ENCODE measurements around the gene PRKAG2. TPM values are rescaled to one million over a fixed set of nuclear protein-coding genes. Genes with fewer than 3 reads are reported as not detected.
"Not testable (repeated sequence)": the region's sequence is repeated elsewhere in the genome, so short reads cannot be mapped to it uniquely, and the experiment has no call there.

Gene PRKAG2
- total and polyA plus RNA-seq, 4 donors = 3.6 to 25.1 (median 16.8) TPM

DNA sequence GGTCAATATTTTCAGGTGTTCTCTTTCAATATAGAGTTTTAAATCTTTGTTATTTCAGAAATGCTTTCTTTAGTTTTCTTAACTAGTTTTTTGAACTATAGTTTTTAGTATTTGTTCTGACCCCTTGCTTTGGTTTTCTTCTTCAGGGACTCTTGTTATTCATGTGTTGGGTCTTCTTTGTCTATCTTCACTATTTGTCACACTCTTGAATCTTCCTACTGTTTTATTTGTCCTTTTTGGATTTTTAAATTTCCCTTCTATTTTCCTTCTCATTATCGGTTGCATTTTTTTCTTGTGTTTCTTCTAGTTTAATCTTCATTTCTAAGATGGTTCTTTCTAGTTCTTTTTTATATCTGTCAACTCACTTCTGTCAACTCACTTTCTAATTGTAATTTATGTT lies 37.1 kb upstream of the PRKAG2 start:
- WGBS = 100% methylated on average over 1 of the region's 1 CpG
- H3K27me3 ChIP-seq (ENCODE audit: control insufficient read depth in 4 of 4, insufficient read depth in 4 of 4, low read length in 3 of 4) = no peaks in the 10 kb centered on the region
- H3K4me3 ChIP-seq (ENCODE audit: low read depth in 1 of 3, low read length in 3 of 3) = no peak overlapping the region
- no peak overlapping the region for H3K27ac ChIP-seq (ENCODE audit: low read depth in 1 of 2, low read length in 2 of 2)
- TF ChIP-seq EGR1 (IDR thresholded peaks at IDR 0.05; ENCODE audit: low read depth in 2 of 2) (no peak), GABPA (IDR thresholded peaks at IDR 0.05 in 1 of 2, conservative IDR thresholded peaks at IDR 0.05 in 1 of 2) (no peak), MAX (IDR thresholded peaks at IDR 0.05) (no peak), RAD21 (IDR thresholded peaks at IDR 0.05) (no peak), HNF4A (conservative IDR thresholded peaks at IDR 0.05) (no peak), RXRA (IDR thresholded peaks at IDR 0.05) (no peak)
- TF ChIP-seq, protein P1, sequence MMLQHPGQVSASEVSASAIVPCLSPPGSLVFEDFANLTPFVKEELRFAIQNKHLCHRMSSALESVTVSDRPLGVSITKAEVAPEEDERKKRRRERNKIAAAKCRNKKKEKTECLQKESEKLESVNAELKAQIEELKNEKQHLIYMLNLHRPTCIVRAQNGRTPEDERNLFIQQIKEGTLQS (IDR thresholded peaks at IDR 0.05) = no peak
- H3K9me3 ChIP-seq (ENCODE audit: control insufficient read depth in 4 of 4, low read length in 3 of 4) = peaks cover 0 to 4% (median 3%) of the 10 kb centered on the region in 4 donors
- H3K36me3 ChIP-seq (ENCODE audit: control insufficient read depth in 4 of 4, insufficient read depth in 3 of 4, low read depth in 1 of 4, low read length in 3 of 4) = no peaks in the 10 kb centered on the region
- no peak for DNase-seq (ENCODE audit: low spot score)
- peaks cover 11 to 19% (median 16%) of the 10 kb centered on the region in 4 donors for H3K4me1 ChIP-seq (ENCODE audit: control insufficient read depth in 4 of 4, insufficient read depth in 4 of 4, low read length in 3 of 4)
- no peak overlapping the region for H3K9ac ChIP-seq (ENCODE audit: low read depth in 1 of 2, low read length in 2 of 2)

GRCh38 chr7:151910655-151911054 lies 33.7 kb upstream of the PRKAG2 start:
- H3K4me1 ChIP-seq (ENCODE audit: control insufficient read depth in 4 of 4, insufficient read depth in 4 of 4, low read length in 3 of 4); H3K9me3 ChIP-seq (ENCODE audit: control insufficient read depth in 4 of 4, low read length in 3 of 4); H3K36me3 ChIP-seq (ENCODE audit: control insufficient read depth in 4 of 4, insufficient read depth in 3 of 4, low read depth in 1 of 4, low read length in 3 of 4); H3K27me3 ChIP-seq (ENCODE audit: control insufficient read depth in 4 of 4, insufficient read depth in 4 of 4, low read length in 3 of 4); DNase-seq (ENCODE audit: low spot score); H3K9ac ChIP-seq (ENCODE audit: low read depth in 1 of 2, low read length in 2 of 2); H3K27ac ChIP-seq (ENCODE audit: low read depth in 1 of 2, low read length in 2 of 2); H3K4me3 ChIP-seq (ENCODE audit: low read depth in 1 of 3, low read length in 3 of 3): not testable (repeated sequence)
- 91% methylated on average over 3 of the region's 3 CpGs for WGBS

- not testable (repeated sequence) for H3K9ac ChIP-seq (ENCODE audit: low read depth in 1 of 2, low read length in 2 of 2); H3K27ac ChIP-seq (ENCODE audit: low read depth in 1 of 2, low read length in 2 of 2); H3K36me3 ChIP-seq (ENCODE audit: control insufficient read depth in 4 of 4, insufficient read depth in 3 of 4, low read depth in 1 of 4, low read length in 3 of 4); H3K4me1 ChIP-seq (ENCODE audit: control insufficient read depth in 4 of 4, insufficient read depth in 4 of 4, low read length in 3 of 4); H3K4me3 ChIP-seq (ENCODE audit: low read depth in 1 of 3, low read length in 3 of 3); H3K9me3 ChIP-seq (ENCODE audit: control insufficient read depth in 4 of 4, low read length in 3 of 4); DNase-seq (ENCODE audit: low spot score); H3K27me3 ChIP-seq (ENCODE audit: control insufficient read depth in 4 of 4, insufficient read depth in 4 of 4, low read length in 3 of 4)
- 76% methylated on average over 3 of the region's 3 CpGs for WGBS
Measured at GRCh38 chr7:151907115-151907514, 30.2 kb upstream of the PRKAG2 start.

DNA sequence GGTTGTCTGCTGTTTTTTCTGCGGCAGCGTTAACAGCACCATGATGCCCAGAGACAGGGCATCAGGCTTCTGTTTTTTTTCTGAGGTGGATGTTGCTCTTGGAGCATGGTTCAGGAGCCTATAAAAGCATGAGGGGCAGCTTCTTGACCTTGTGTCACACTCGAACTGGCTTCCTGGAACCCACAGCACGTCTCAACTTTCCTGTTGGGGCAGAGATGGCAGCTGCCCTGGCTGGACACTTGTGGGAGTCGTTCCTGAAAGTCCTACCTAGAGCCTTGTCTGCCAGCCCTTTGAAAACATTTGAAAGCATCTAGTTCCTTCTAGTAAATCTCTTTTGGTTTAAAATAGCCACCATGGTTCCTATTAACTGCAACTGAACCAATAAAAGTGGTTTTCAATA lies 28.9 kb upstream of the PRKAG2 start:
- Histone ChIP-seq H3K4me3 (ENCODE audit: low read depth in 1 of 3, low read length in 3 of 3) (no peak overlapping the region), H3K36me3 (ENCODE audit: control insufficient read depth in 4 of 4, insufficient read depth in 3 of 4, low read depth in 1 of 4, low read length in 3 of 4) (no peaks in the 10 kb centered on the region), H3K9ac (ENCODE audit: low read depth in 1 of 2, low read length in 2 of 2) (no peak overlapping the region), H3K27me3 (ENCODE audit: control insufficient read depth in 4 of 4, insufficient read depth in 4 of 4, low read length in 3 of 4) (no peaks in the 10 kb centered on the region), H3K27ac (ENCODE audit: low read depth in 1 of 2, low read length in 2 of 2) (no peak overlapping the region), H3K4me1 (ENCODE audit: control insufficient read depth in 4 of 4, insufficient read depth in 4 of 4, low read length in 3 of 4) (no peaks in the 10 kb centered on the region), H3K9me3 (ENCODE audit: control insufficient read depth in 4 of 4, low read length in 3 of 4) (no peaks in the 10 kb centered on the region)
- DNase-seq (ENCODE audit: low spot score) = no peak
- no peak for TF ChIP-seq RAD21 (IDR thresholded peaks at IDR 0.05)
- TF ChIP-seq, protein P1 (IDR thresholded peaks at IDR 0.05) = no peak
- no peak for TF ChIP-seq TAF1 (conservative IDR thresholded peaks at IDR 0.05)
- no peak for TF ChIP-seq HNF4G (IDR thresholded peaks at IDR 0.05)
- TF ChIP-seq SP1 (IDR thresholded peaks at IDR 0.05) = no peak
- no peak for TF ChIP-seq RXRA (IDR thresholded peaks at IDR 0.05)
- TF ChIP-seq GABPA (IDR thresholded peaks at IDR 0.05 in 1 of 2, conservative IDR thresholded peaks at IDR 0.05 in 1 of 2) = no peak
- no peak for TF ChIP-seq NR2F2 (IDR thresholded peaks at IDR 0.05)
- WGBS = 69% methylated on average over 5 of the region's 5 CpGs
